Endodermal cell (in vitro differentiated cells): Measurements from ENCODE around the gene TNP2. TPM values are rescaled to one million over a fixed set of nuclear protein-coding genes. Genes with fewer than 3 reads are reported as not detected.

Source experiments
- DNase-seq: peaks from one replicate; pipeline ENCODE4 v3.0.0-alpha.2; 2017
- H3K27ac ChIP-seq: 2 replicates; pipeline ENCODE4 v1.5.1; 2013; ENCODE audit warnings: mild to moderate bottlenecking, low read depth, low read length, moderate library complexity
- H3K27me3 ChIP-seq: 2 replicates; pipeline ENCODE4 v1.6.1; 2013; ENCODE audit warnings: mild to moderate bottlenecking, low read length, moderate library complexity; ENCODE audit not compliant: insufficient read depth, control insufficient read depth, poor library complexity, severe bottlenecking
- H3K36me3 ChIP-seq: 2 replicates; pipeline ENCODE4 v1.7.0; 2013; ENCODE audit warnings: mild to moderate bottlenecking, low read length, moderate library complexity; ENCODE audit not compliant: control insufficient read depth, insufficient read depth
- H3K4me1 ChIP-seq: one replicate; pipeline ENCODE4 v1.7.0; 2013; ENCODE audit warnings: low read length; ENCODE audit not compliant: control insufficient read depth, insufficient read depth
- H3K4me3 ChIP-seq: 2 replicates; pipeline ENCODE4 v1.5.1; 2013; ENCODE audit warnings: mild to moderate bottlenecking, low read length, moderate library complexity
- H3K9ac ChIP-seq: 2 replicates; pipeline ENCODE4 v1.6.1; 2013; ENCODE audit warnings: mild to moderate bottlenecking, low read length, moderate library complexity; ENCODE audit not compliant: poor library complexity, severe bottlenecking; ENCODE audit errors: extremely low read depth
- H3K9me3 ChIP-seq: 2 replicates; pipeline ENCODE4 v1.6.1; 2013; ENCODE audit warnings: mild to moderate bottlenecking, low read length, moderate library complexity; ENCODE audit not compliant: control insufficient read depth
- H3K27ac Mint-ChIP-seq: 2 replicates; pipeline ENCODE4 v1.8.0; 2020; ENCODE audit warnings: mixed read lengths
- H3K27me3 Mint-ChIP-seq: 2 replicates; pipeline ENCODE4 v1.8.0; 2021; ENCODE audit warnings: mild to moderate bottlenecking, mixed read lengths; ENCODE audit not compliant: insufficient read depth
- H3K36me3 Mint-ChIP-seq: 2 replicates; pipeline ENCODE4 v1.8.0; 2020; ENCODE audit warnings: low read depth, mixed read lengths
- H3K4me1 Mint-ChIP-seq: 2 replicates; pipeline ENCODE4 v1.8.0; 2020; ENCODE audit warnings: mixed read lengths
- H3K4me3 Mint-ChIP-seq: 2 replicates; pipeline ENCODE4 v1.8.0; 2020; ENCODE audit warnings: mild to moderate bottlenecking, moderate library complexity, mixed read lengths
- H3K9me3 Mint-ChIP-seq: 2 replicates; pipeline ENCODE4 v1.8.0; 2020; ENCODE audit warnings: mild to moderate bottlenecking, mixed read lengths
- WGBS, 2 experiments: methylation state at CpG; one replicate each; pipeline versions ENCODE4 v1.1.5 to v1.1.7; 2013; ENCODE audit warnings: missing lambda C conversion rate in 2 of 2, mixed read lengths in 1 of 2; ENCODE audit not compliant: insufficient coverage in 1 of 2, insufficient read length in 1 of 2; 5-methylcytosine and 5-hydroxymethylcytosine counted together
- total RNA-seq, 2 donors: library from RNA; stranded (reverse); fragmentation: NEBNext Ultra II Directional in 1 of 2; extraction: Animal tissue kit (Norgen Biotek cat#: 25700) in 1 of 2; gene quantifications; 2 replicates in 1 of 2; 3 replicates in 1 of 2; pipeline ENCODE4 v1.2.1, GENCODE V29; 2021
- TF ChIP-seq, protein P1 (sequence below): fragments of 200-600 bp; sonication (generic); conservative IDR thresholded peaks from 2 replicates; pipeline ENCODE4 v1.5.0; 2021; ENCODE audit warnings: antibody characterized with exemption, mild to moderate bottlenecking

Gene TNP2
- total RNA-seq, 2 donors from 2014 or later: not detected

DNA sequence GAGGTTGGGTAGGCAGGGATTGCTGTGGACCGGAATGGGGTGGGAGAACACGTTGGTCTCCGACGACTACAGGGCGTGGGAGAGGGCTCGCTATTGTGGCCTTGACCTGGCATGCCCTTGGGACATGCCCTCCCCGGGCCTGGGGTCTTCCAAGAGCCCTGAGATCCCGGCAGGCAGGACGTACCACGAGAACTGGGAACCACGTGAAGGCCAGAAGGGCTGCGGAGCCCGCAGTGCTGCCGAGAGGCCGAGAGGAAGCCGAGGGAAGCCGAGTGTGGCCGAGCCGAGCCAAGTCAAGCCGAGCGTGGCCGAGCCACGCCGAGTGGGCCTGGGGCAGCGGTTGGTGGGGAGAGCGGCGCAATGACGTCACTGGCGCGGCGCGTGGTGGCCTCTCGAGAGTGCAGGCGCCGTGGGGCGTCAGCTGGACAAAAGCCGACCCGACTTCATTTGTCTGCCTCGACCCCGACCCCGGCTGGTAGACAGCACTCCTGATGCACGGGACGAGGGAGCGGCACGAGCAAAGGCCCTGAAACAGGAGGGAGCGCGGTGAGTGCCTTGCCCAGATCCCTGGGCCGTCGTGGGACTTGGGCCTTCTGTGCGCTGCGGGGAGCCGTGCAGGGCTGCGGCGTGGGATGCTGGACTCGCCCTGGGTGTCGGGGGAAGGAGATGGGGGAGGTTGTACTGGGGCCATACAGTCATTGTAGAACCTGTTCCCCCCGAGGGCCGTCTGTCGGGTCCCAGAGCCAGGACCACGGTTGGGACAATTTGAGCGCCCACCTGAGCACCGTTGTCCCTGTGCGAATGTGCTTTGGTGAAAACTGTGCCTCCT lies 19.7 kb downstream of the TNP2 start:
- 94 to 96% methylated on average over 44 to 63 of the region's 63 CpGs for WGBS, 2 experiments

GRCh38 chr16:11248133-11248532 lies 21.0 kb downstream of the TNP2 start:
- no peaks in the 10 kb centered on the region for H3K27me3 Mint-ChIP-seq
- H3K36me3 Mint-ChIP-seq: no peaks in the 10 kb centered on the region
- H3K27ac ChIP-seq: no peak overlapping the region
- H3K4me3 Mint-ChIP-seq: no peak overlapping the region
- H3K4me1 Mint-ChIP-seq: no peaks in the 10 kb centered on the region
- no peaks in the 10 kb centered on the region for H3K9me3 ChIP-seq
- no peak overlapping the region for H3K4me3 ChIP-seq
- TF ChIP-seq, protein P1, sequence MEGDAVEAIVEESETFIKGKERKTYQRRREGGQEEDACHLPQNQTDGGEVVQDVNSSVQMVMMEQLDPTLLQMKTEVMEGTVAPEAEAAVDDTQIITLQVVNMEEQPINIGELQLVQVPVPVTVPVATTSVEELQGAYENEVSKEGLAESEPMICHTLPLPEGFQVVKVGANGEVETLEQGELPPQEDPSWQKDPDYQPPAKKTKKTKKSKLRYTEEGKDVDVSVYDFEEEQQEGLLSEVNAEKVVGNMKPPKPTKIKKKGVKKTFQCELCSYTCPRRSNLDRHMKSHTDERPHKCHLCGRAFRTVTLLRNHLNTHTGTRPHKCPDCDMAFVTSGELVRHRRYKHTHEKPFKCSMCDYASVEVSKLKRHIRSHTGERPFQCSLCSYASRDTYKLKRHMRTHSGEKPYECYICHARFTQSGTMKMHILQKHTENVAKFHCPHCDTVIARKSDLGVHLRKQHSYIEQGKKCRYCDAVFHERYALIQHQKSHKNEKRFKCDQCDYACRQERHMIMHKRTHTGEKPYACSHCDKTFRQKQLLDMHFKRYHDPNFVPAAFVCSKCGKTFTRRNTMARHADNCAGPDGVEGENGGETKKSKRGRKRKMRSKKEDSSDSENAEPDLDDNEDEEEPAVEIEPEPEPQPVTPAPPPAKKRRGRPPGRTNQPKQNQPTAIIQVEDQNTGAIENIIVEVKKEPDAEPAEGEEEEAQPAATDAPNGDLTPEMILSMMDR: no peak
- H3K9ac ChIP-seq: no peak overlapping the region
- DNase-seq: no peak
- H3K27ac Mint-ChIP-seq: no peak overlapping the region
- H3K27me3 ChIP-seq: no peaks in the 10 kb centered on the region
- no peaks in the 10 kb centered on the region for H3K36me3 ChIP-seq
- 94 to 98% methylated on average over 6 to 8 of the region's 8 CpGs for WGBS, 2 experiments
- H3K4me1 ChIP-seq: no peaks in the 10 kb centered on the region
- no peaks in the 10 kb centered on the region for H3K9me3 Mint-ChIP-seq

More for the DNA sequence above, 19.7 kb downstream of the TNP2 start:
- Histone ChIP-seq H3K27ac (no peak overlapping the region), H3K9ac (no peak overlapping the region), H3K36me3 (no peaks in the 10 kb centered on the region), H3K9me3 (no peaks in the 10 kb centered on the region), H3K4me3 (no peak overlapping the region), H3K27me3 (no peaks in the 10 kb centered on the region), H3K4me1 (no peaks in the 10 kb centered on the region)
- H3K27ac Mint-ChIP-seq: peak overlapping the region; percentile 35
- no peaks in the 10 kb centered on the region for H3K27me3 Mint-ChIP-seq
- H3K4me1 Mint-ChIP-seq: no peaks in the 10 kb centered on the region
- H3K4me3 Mint-ChIP-seq: no peak overlapping the region
- TF ChIP-seq, protein P1: no peak
- H3K36me3 Mint-ChIP-seq: no peaks in the 10 kb centered on the region
- H3K9me3 Mint-ChIP-seq: no peaks in the 10 kb centered on the region
- peak; percentile 49 for DNase-seq

DNA sequence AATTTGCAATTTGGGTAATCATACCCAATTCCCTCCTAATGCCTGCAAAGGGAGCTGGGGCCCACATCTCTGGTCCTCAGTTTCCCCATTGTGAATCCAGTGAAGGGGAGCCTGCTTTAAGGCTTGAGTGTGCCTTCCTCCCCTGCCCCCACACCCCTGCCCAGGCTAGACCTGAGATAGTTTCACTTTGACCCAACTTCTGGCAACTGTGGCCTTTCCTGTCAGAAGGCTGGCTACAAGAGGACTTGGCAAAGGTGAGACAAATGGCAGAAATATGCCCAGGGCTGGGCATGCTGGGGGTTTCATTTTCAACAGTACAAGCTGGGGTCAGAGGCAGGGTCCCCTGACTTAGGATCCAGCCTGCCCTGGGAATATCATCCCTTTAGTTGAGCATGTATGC lies 23.1 kb downstream of the TNP2 start:
- Histone ChIP-seq H3K27ac (no peak overlapping the region), H3K27me3 (no peaks in the 10 kb centered on the region), H3K9ac (no peak overlapping the region), H3K36me3 (no peaks in the 10 kb centered on the region), H3K9me3 (no peaks in the 10 kb centered on the region), H3K4me3 (no peak overlapping the region), H3K4me1 (no peaks in the 10 kb centered on the region)
- TF ChIP-seq, protein P1: no peak
- Mint-ChIP-seq H3K4me1 (no peaks in the 10 kb centered on the region), H3K27ac (no peak overlapping the region), H3K27me3 (no peaks in the 10 kb centered on the region), H3K9me3 (no peaks in the 10 kb centered on the region), H3K36me3 (no peaks in the 10 kb centered on the region), H3K4me3 (no peak overlapping the region)
- DNase-seq: no peak
